Immature natural killer cell (primary cell): ENCODE measurements around the gene SULF2. TPM values are rescaled to one million over a fixed set of nuclear protein-coding genes. Genes with fewer than 3 reads are reported as not detected.

Experiments used
- DNase-seq, 3 donors: peaks; one replicate each; pipeline ENCODE4 v3.0.0; 2022; ENCODE audit warnings: mixed read lengths in 1 of 3
- H3K27ac Mint-ChIP-seq, 6 donors: one replicate each; pipeline ENCODE4 v1.8.0; 2020; ENCODE audit warnings: mixed read lengths in 6 of 6, mild to moderate bottlenecking in 5 of 6, inconsistent platforms in 4 of 6, moderate library complexity in 3 of 6
- H3K27me3 Mint-ChIP-seq, 3 donors: one replicate each; pipeline ENCODE4 v1.8.0; 2020 to 2021; ENCODE audit warnings: low read depth in 3 of 3, mild to moderate bottlenecking in 3 of 3, mixed read lengths in 3 of 3, moderate library complexity in 3 of 3, inconsistent platforms in 1 of 3
- H3K36me3 Mint-ChIP-seq, 3 donors: one replicate each; pipeline ENCODE4 v1.8.0; 2020; ENCODE audit warnings: mixed read lengths in 3 of 3, inconsistent platforms in 2 of 3, mild to moderate bottlenecking in 2 of 3
- H3K4me1 Mint-ChIP-seq, 2 donors: one replicate each; pipeline ENCODE4 v1.8.0; 2020; ENCODE audit warnings: inconsistent platforms in 2 of 2, mild to moderate bottlenecking in 2 of 2, mixed read lengths in 2 of 2, moderate library complexity in 1 of 2
- H3K4me3 Mint-ChIP-seq, 5 donors: one replicate each; pipeline ENCODE4 v1.8.0; 2020; ENCODE audit warnings: mild to moderate bottlenecking in 5 of 5, mixed read lengths in 5 of 5, inconsistent platforms in 3 of 5, moderate library complexity in 3 of 5
- H3K9me3 Mint-ChIP-seq, 6 donors: one replicate each; pipeline ENCODE4 v1.8.0; 2020; ENCODE audit warnings: mild to moderate bottlenecking in 6 of 6, mixed read lengths in 6 of 6, inconsistent platforms in 4 of 6, moderate library complexity in 3 of 6
- polyA plus RNA-seq, 3 donors: library from polyadenylated mRNA; unstranded; fragments of 300-500 nt; fragmentation: Illumina TruSeq; gene quantifications; one replicate each; pipeline ENCODE4 v1.2.3, GENCODE V29; 2021

Gene SULF2
- polyA plus RNA-seq, 3 donors from 2014 or later: 1.3 to 3.7 (median 3.0) TPM

DNA sequence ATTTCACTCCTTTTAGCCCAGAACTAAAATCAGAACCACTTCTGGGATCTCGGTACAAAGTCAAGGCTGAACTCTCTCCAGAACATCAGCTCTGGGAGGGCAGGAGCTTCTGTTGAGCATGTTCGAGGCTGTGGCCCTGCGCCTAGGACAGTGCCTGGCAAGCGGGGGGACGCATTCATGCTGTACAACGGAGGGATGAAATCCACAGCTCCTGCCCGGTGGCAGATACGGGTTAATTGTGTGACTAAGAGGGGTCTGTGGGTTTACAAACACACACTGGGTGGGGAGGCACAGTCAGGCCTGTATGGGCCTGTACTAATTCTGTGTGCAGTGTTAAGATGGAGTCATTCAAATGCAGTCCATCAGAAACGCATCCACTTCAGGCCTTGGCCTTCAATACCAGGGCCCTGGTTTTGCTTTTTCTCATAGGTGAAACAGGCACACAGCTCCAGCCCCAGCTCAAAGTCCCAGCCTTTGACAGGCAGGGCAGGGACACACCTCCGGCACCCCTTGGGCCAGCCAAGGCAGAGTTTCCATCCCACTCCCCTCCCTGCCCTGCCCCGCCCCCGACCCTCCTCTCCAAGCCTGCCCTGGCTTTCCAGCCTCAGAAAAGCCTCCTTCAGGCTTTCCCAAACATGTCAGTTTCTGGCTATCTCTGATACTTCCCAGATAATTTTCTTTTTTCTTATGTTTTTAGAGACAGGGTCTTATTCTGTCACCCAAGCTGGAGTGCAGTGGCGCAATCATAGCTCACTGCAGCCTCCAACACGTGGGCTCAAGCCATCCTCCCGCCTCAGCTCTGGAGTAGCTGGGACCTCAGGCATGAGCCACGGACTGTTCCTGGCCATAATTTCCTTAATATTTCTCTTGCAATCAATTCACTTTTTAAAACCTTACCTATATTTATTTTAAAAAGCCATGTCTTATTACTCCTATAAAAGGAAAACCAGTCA lies 109.8 kb downstream of the SULF2 start:
- Mint-ChIP-seq H3K27ac (no peak overlapping the region), H3K4me1 (peaks cover 0 to 3% of the 10 kb centered on the region in 2 donors), H3K27me3 (peaks cover 0 to 3% (median 0%) of the 10 kb centered on the region in 3 donors), H3K9me3 (no peaks in the 10 kb centered on the region), H3K36me3 (no peaks in the 10 kb centered on the region), H3K4me3 (no peak overlapping the region)
- DNase-seq: no peak

DNA sequence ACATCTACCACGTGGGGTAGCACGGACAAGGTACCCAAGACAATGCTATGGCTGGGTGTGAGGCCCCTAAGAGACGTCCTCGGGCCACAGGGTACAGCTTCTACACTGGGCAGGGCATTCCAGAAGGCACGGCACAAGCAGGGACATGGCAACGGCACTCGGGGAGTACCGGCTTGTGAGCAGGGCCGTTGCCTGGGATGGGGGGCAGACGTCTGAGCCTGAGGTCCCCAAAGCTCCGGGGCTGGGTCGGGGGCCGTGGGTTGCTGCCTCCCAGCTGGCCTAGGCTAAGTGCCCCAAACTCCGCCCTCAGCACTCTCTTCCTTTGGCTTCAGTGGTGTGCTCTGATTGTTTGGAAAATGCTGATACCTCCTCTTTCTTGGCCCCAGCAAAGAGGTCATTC lies 110.6 kb downstream of the SULF2 start:
- no peaks in the 10 kb centered on the region for H3K9me3 Mint-ChIP-seq
- H3K27me3 Mint-ChIP-seq: peaks cover 0 to 3% (median 2%) of the 10 kb centered on the region in 3 donors
- H3K36me3 Mint-ChIP-seq: no peaks in the 10 kb centered on the region
- no peak overlapping the region for H3K4me3 Mint-ChIP-seq
- H3K27ac Mint-ChIP-seq: no peak overlapping the region
- H3K4me1 Mint-ChIP-seq: peaks cover 0 to 3% of the 10 kb centered on the region in 2 donors
- no peak for DNase-seq

- Mint-ChIP-seq H3K36me3 (no peaks in the 10 kb centered on the region), H3K27me3 (peaks cover 0 to 4% (median 3%) of the 10 kb centered on the region in 3 donors), H3K27ac (no peak overlapping the region), H3K4me1 (peaks cover 0 to 3% of the 10 kb centered on the region in 2 donors), H3K9me3 (no peaks in the 10 kb centered on the region), H3K4me3 (no peak overlapping the region)
- DNase-seq: no peak
Observed at GRCh38 chr20:47674145-47674544, 111.1 kb downstream of the SULF2 start.

DNA sequence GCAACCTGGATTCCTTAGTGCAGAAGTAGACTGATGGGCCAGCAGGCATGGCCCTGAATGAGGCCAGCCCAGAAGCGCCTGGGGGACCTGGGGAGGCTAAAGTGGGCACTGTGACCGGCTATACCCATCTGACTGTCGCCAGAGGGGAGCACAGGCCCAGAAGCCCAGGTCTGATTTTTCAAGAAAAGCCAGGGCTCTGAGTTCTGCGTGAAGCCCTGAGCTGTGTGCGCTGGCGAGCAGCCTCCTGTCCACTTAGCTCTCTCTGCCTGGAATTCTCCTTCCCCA lies 111.7 kb downstream of the SULF2 start:
- no peak for DNase-seq
- H3K27me3 Mint-ChIP-seq: peaks cover 0 to 9% (median 3%) of the 10 kb centered on the region in 3 donors
- H3K27ac Mint-ChIP-seq: peak overlapping the region in 1 of 6 donors; percentile 49

GRCh38 chr20:47672886-47673670 lies 112.2 kb downstream of the SULF2 start:
- H3K4me1 Mint-ChIP-seq: peaks cover 0 to 3% of the 10 kb centered on the region in 2 donors
- H3K4me3 Mint-ChIP-seq: no peak overlapping the region
- H3K27me3 Mint-ChIP-seq: peaks cover 0 to 9% (median 3%) of the 10 kb centered on the region in 3 donors
- no peaks in the 10 kb centered on the region for H3K9me3 Mint-ChIP-seq
- no peak for DNase-seq
- H3K36me3 Mint-ChIP-seq: no peaks in the 10 kb centered on the region
- H3K27ac Mint-ChIP-seq: no peak overlapping the region

More for the DNA sequence above, 111.7 kb downstream of the SULF2 start:
- no peak overlapping the region for H3K4me3 Mint-ChIP-seq
- peaks cover 0 to 3% of the 10 kb centered on the region in 2 donors for H3K4me1 Mint-ChIP-seq
- H3K36me3 Mint-ChIP-seq: no peaks in the 10 kb centered on the region
- no peaks in the 10 kb centered on the region for H3K9me3 Mint-ChIP-seq

DNA sequence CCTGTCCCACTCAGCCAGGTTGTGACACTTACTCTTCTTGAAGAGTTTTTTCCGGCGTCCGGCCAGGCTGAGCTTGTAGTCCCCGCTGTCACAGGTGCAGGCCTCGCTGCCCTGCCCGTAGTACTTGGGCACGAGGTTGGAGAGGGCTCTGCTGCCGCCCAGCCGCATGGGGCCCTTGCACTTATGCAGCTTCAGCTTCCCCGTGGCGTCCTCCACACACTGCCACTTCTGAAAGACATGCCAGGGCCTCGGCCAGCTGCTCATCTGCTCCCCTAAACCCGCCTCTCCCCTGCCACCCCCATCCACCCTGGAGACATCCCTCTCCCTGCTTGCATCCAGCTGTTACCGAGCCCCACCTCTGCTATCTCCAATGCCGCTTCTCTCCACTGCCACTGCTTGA lies 113.1 kb downstream of the SULF2 start:
- no peaks in the 10 kb centered on the region for H3K4me1 Mint-ChIP-seq
- H3K27me3 Mint-ChIP-seq: peaks cover 0 to 9% (median 5%) of the 10 kb centered on the region in 3 donors
- DNase-seq: no peak
- no peaks in the 10 kb centered on the region for H3K36me3 Mint-ChIP-seq
- H3K4me3 Mint-ChIP-seq: no peak overlapping the region
- H3K9me3 Mint-ChIP-seq: no peaks in the 10 kb centered on the region
- H3K27ac Mint-ChIP-seq: no peak overlapping the region

GRCh38 chr20:47670913-47671312 lies 114.4 kb downstream of the SULF2 start:
- Mint-ChIP-seq H3K27me3 (peaks cover 4 to 9% (median 5%) of the 10 kb centered on the region in 3 donors), H3K36me3 (no peaks in the 10 kb centered on the region), H3K4me1 (no peaks in the 10 kb centered on the region), H3K4me3 (no peak overlapping the region), H3K9me3 (no peaks in the 10 kb centered on the region), H3K27ac (peak overlapping the region in 1 of 6 donors; percentile 57)
- no peak for DNase-seq

DNA sequence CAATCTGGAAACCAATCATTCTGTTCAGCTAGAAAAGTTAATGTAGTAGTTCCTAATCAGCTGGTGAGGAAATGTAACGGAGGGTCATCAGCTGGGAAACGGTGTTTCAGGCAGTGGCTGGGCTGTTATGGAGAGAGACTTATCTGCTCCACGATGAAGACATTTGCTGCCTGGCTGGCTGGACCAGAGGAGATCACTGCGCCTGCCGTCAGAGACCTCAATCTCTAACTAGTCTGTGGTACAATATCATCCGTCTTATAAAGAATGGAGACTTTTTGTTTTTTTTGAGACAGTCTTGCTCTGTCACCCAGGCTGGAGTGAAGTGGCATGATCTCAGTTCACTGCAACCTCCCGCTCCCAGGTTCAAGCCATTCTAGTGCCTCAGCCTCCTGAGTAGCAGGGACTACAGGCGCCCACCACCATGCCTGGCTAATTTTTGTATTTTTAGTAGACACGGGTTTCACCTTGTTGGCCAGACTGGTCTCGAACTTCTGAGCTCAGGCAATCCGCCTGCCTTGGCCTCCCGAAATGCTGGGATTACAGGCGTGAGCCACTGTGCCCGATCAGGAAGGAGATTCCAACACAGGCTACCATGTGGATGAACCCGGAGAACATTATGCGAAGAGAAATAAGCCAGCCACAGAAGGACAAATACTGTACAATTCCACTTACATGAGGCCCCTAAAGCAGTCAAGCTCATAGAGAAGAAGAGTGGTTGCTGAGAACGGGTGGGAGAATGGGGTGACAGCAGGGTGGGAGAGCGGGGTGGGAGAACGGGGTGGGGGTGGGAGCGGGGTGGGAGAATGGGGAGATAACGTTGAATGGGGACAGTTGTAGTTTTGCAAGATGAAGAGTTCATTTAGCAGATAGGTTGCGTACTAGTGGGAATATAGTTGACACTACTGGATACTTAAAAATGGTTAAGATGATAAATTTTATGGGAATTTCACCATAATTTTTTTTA lies 115.1 kb downstream of the SULF2 start:
- H3K4me3 Mint-ChIP-seq: no peak overlapping the region
- no peak for DNase-seq
- no peaks in the 10 kb centered on the region for H3K9me3 Mint-ChIP-seq
- peaks cover 2 to 9% (median 4%) of the 10 kb centered on the region in 3 donors for H3K27me3 Mint-ChIP-seq
- peak overlapping the region in 1 of 6 donors; percentile 20 for H3K27ac Mint-ChIP-seq
- H3K36me3 Mint-ChIP-seq: no peaks in the 10 kb centered on the region
- H3K4me1 Mint-ChIP-seq: no peaks in the 10 kb centered on the region

DNA sequence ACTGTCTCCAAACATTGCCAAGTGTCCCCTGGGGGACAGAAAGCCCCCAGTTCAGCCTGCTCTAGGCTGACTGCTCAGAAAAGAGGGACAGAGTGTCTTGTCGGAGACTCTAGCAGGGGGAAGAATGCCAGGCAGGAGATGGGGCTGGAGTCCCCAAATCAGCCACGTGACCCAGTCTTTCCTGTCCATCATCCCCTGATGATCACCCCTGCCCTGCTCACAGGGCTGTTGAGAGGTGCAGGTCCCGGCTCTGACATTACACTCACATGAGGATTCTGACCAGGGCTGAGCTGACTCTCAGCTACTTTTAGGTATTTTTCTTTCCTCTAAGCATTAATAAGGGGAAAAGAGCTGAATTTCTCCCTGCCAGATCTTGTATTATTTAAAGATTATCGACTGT lies 115.8 kb downstream of the SULF2 start:
- peaks cover 0 to 2% of the 10 kb centered on the region in 2 donors for H3K4me1 Mint-ChIP-seq
- no peak overlapping the region for H3K27ac Mint-ChIP-seq
- DNase-seq: no peak
- H3K4me3 Mint-ChIP-seq: no peak overlapping the region
- no peaks in the 10 kb centered on the region for H3K36me3 Mint-ChIP-seq
- no peaks in the 10 kb centered on the region for H3K9me3 Mint-ChIP-seq
- H3K27me3 Mint-ChIP-seq: peaks cover 2 to 9% (median 4%) of the 10 kb centered on the region in 3 donors

GRCh38 chr20:47669152-47669425 lies 116.2 kb downstream of the SULF2 start:
- Mint-ChIP-seq H3K4me1 (peaks cover 0 to 5% of the 10 kb centered on the region in 2 donors), H3K27me3 (peaks cover 2 to 9% (median 4%) of the 10 kb centered on the region in 3 donors), H3K4me3 (no peak overlapping the region), H3K9me3 (no peaks in the 10 kb centered on the region), H3K27ac (no peak overlapping the region), H3K36me3 (no peaks in the 10 kb centered on the region)
- DNase-seq: no peak

GRCh38 chr20:47668313-47669151 lies 116.7 kb downstream of the SULF2 start:
- Mint-ChIP-seq H3K27ac (peak overlapping the region in 1 of 6 donors; percentile 65), H3K36me3 (no peaks in the 10 kb centered on the region), H3K4me1 (peaks cover 4 to 11% of the 10 kb centered on the region in 2 donors), H3K27me3 (peaks cover 4 to 9% (median 6%) of the 10 kb centered on the region in 3 donors), H3K4me3 (no peak overlapping the region), H3K9me3 (no peaks in the 10 kb centered on the region)
- DNase-seq: no peak

- Mint-ChIP-seq H3K27ac (peak overlapping the region in 1 of 6 donors; percentile 65), H3K4me1 (peaks cover 5 to 12% of the 10 kb centered on the region in 2 donors), H3K9me3 (no peaks in the 10 kb centered on the region), H3K4me3 (no peak overlapping the region), H3K36me3 (no peaks in the 10 kb centered on the region), H3K27me3 (peaks cover 4 to 13% (median 6%) of the 10 kb centered on the region in 3 donors)
- no peak for DNase-seq
Observed at GRCh38 chr20:47667531-47668312, 117.6 kb downstream of the SULF2 start.
